ENCODE results near the gene RAVER1.
"Not testable (repeated sequence)": the region's sequence is repeated elsewhere in the genome, so short reads cannot be mapped to it uniquely, and the experiment has no call there.

Gene RAVER1

DNA sequence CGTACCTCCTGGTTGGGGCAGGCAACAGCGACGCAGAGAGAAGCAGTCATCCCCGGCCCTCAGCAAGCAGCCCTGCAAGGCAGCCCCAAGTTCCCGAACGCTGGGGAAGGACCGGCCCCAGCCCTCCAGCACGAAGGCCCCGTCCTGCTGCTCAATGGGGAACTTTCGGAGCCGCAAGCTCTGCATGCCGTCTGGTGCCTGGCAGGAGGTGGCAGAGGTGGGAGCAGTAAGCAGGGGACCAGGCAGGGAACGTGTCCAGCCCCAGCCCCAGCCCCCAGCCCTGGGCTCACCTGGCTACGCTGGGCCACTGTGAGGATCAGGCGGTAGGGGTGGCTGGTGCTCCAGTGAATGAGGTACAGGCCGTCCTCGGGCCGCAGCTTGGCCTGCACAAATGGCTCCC is 28.9 kb upstream of the RAVER1 start:
- no peaks in the 10 kb centered on the region for H3K27me3 Mint-ChIP-seq (ENCODE audit: low read depth)
- H3K27ac Mint-ChIP-seq: no peak overlapping the region

DNA sequence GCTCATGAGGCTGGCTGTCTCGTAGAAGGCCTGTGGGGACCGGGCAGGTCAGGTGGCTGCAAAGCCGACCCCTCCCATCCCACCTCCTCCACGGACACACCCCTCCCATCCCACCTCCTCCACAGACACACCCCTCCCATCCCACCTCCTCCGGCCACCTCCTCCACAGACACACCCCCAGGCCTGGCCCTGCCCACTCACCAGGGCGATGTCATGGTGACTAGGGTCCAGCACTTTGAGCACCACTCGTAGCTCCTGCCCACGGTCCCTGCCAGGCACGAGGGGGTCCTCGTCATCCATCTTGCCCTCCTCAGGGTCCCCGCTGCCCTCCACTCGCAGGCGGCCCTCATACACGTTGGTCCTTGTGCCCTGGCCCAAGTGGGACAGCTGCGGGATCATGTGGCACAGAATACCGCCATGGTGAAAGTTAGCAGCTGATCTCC is 28.3 kb upstream of the RAVER1 start:
- Mint-ChIP-seq H3K27ac (no peak overlapping the region), H3K4me1 (ENCODE audit: low read depth) (no peaks in the 10 kb centered on the region), H3K9me3 (no peaks in the 10 kb centered on the region), H3K36me3 (ENCODE audit: low read depth) (peaks cover 21% of the 10 kb centered on the region), H3K27me3 (ENCODE audit: low read depth) (no peaks in the 10 kb centered on the region), H3K4me3 (no peak overlapping the region)

More for the DNA sequence above, 28.9 kb upstream of the RAVER1 start:
- no peaks in the 10 kb centered on the region for H3K9me3 Mint-ChIP-seq
- peaks cover 21% of the 10 kb centered on the region for H3K36me3 Mint-ChIP-seq (ENCODE audit: low read depth)
- H3K4me1 Mint-ChIP-seq (ENCODE audit: low read depth): no peaks in the 10 kb centered on the region
- no peak overlapping the region for H3K4me3 Mint-ChIP-seq

DNA sequence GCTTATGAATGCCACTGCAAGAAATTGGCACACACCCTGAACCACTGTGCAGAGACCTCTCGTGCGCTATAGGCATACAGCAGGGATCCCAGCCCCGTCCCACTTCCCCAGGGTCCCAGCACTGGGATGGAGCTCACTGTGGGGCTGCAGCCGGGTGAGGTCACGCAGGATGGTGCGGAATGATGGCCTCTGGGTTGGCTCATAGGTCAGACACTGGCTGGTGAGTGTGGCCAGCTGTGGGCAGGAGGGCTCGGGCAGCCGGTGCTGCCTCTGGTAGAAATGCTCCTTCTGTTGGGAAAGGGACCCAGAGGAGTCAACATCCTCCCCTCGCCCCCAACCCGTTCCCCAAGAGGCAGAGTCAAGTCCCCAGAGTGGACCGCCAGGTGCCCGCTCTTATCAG is 23.1 kb upstream of the RAVER1 start:
- peaks cover 33% of the 10 kb centered on the region for H3K36me3 Mint-ChIP-seq (ENCODE audit: low read depth)
- H3K9me3 Mint-ChIP-seq: no peaks in the 10 kb centered on the region
- no peak overlapping the region for H3K4me3 Mint-ChIP-seq
- H3K27me3 Mint-ChIP-seq (ENCODE audit: low read depth): no peaks in the 10 kb centered on the region
- H3K4me1 Mint-ChIP-seq (ENCODE audit: low read depth): no peaks in the 10 kb centered on the region
- H3K27ac Mint-ChIP-seq: no peak overlapping the region

DNA sequence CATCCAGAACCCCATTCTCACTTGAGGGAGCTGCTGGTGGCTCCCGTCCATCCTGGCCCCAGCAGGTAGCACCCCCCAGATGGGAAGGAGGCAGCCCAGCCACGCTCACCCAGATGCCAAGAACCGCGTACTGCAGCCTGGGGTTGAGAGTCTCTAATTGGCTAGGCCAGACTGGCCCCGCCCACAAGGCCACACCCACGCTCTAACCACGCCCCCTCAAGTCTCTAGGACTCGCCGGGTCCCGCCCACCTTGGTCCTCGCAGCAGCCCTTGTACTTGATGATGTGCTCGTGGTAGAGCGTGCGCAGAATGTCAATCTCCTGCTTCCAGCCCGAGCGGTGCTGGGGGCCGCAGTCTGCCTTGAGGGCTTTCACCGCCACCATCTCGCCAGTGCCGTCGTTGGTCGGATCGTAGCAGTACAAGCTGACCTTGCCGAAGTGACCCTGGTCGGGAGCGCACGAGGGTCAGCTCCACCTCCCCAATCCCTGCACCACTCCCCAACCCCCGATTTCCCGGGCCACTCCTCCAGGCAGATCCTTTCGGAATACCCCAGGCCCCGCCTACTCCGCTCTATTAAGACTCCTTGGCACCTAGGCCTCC is 20.6 kb upstream of the RAVER1 start:
- Mint-ChIP-seq H3K4me1 (ENCODE audit: low read depth) (no peaks in the 10 kb centered on the region), H3K27me3 (ENCODE audit: low read depth) (no peaks in the 10 kb centered on the region), H3K36me3 (ENCODE audit: low read depth) (peaks cover 33% of the 10 kb centered on the region), H3K4me3 (no peak overlapping the region), H3K9me3 (no peaks in the 10 kb centered on the region), H3K27ac (no peak overlapping the region)

DNA sequence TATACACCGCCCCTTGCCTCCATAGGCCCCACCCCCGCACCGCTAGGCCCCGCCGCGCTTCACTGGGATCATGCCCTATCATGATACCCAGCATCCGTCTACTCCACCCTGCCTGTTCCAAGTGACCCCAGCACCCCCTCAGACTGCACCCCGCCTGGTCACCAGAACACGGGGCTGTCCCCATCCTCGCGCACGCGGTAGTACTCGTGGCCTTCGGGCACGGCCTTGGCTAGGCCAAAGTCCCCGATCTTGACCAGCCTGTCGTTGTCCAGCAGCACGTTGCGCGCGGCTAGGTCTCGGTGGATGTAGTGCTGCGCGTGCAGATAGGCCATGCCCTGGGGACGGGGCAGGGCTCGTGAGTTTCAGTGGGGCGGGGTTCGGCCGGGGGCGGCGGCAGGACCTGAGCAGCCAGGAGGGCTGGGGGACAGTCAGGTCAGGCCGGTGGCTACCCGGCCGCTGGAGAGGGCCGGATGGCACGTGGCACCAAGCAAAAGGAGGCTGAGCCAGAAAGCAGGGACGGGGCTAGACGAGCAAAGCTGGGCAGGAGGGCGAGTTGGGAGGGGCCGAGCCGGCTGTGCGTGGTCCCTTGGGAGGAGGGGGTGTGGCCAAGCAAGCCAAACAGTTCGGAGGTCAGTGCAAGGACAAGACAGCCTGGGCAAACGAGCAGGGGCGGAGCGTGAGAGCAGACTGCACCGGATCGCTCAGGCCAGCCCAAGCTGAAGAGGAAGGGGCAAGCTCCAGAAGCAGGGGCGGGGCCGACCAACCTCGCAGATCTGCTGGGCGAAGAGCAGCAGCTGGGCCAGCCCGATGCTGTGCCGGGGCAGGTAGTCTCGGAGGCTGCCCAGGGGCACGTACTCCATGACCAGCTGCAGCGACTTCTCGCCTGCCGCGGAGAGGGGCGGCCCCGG is 19.7 kb upstream of the RAVER1 start:
- no peak overlapping the region for H3K4me3 Mint-ChIP-seq
- H3K27me3 Mint-ChIP-seq (ENCODE audit: low read depth): no peaks in the 10 kb centered on the region
- H3K36me3 Mint-ChIP-seq (ENCODE audit: low read depth): peaks cover 33% of the 10 kb centered on the region
- no peak overlapping the region for H3K27ac Mint-ChIP-seq
- no peaks in the 10 kb centered on the region for H3K4me1 Mint-ChIP-seq (ENCODE audit: low read depth)
- H3K9me3 Mint-ChIP-seq: no peaks in the 10 kb centered on the region

DNA sequence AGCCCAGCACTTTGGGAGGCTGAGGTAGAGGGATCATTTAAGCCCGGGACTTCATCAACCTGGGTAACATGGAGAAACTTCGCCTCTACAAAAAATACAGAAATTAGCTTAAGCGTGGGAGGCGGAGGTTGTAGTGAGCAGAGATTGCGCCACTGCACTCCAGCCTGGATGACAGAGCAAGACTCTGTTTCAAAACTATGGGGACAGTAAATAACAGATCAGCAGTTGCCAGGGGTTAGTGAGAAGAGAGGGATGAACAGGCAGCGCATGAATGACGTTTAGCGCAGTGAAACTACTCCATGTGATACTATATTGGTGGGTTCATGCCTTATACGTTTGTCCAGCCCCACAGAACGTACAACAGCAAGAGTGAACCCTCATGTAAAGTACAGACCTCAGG is 13.2 kb upstream of the RAVER1 start:
- no peak overlapping the region for H3K4me3 Mint-ChIP-seq
- H3K27me3 Mint-ChIP-seq (ENCODE audit: low read depth): no peaks in the 10 kb centered on the region
- H3K36me3 Mint-ChIP-seq (ENCODE audit: low read depth): peaks cover 10% of the 10 kb centered on the region
- H3K27ac Mint-ChIP-seq: no peak overlapping the region
- no peaks in the 10 kb centered on the region for H3K9me3 Mint-ChIP-seq
- no peaks in the 10 kb centered on the region for H3K4me1 Mint-ChIP-seq (ENCODE audit: low read depth)

DNA sequence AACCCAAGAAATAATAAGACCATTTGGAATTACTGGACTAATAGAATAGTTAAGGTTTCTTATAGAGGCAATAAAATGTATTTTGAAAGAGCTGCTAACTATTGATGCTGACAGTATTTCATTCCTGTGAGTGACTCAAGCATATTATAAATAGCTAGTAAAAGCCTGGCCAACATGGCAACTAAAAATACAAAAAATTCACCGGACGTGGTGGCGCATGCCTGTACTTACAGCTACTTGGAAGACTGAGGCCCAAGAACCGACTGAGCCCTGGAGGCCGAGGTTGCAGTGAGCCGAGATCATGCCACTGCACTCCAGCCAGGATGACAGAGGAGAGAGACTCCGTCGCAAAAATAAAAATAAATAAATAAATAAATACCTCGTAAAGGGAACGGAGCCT is 11.5 kb upstream of the RAVER1 start:
- no peak overlapping the region for H3K27ac Mint-ChIP-seq
- H3K9me3 Mint-ChIP-seq: no peaks in the 10 kb centered on the region
- H3K36me3 Mint-ChIP-seq (ENCODE audit: low read depth): no peaks in the 10 kb centered on the region
- no peak overlapping the region for H3K4me3 Mint-ChIP-seq
- peaks cover 6% of the 10 kb centered on the region for H3K4me1 Mint-ChIP-seq (ENCODE audit: low read depth)
- no peaks in the 10 kb centered on the region for H3K27me3 Mint-ChIP-seq (ENCODE audit: low read depth)

DNA sequence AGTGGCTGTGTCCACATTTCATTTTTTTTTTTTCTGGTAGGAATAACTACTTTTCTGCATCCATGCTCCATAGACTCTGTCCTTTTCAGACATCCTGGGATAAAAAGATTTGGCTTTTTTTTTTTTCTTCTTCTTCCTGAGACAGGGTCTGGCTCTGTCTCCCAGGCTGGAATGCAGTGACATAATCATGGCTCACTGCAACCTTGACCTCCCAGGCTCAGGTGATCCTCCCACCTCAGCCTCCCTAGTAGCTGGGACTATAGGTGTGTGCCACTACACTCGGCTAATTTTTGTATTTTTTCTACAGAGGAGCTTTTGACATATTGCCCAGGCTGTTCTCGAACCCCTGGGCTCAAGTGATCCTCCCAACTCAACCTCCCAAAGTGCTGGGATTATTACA is 10.2 kb upstream of the RAVER1 start:
- peaks cover 17% of the 10 kb centered on the region for H3K4me1 Mint-ChIP-seq (ENCODE audit: low read depth)
- H3K36me3 Mint-ChIP-seq (ENCODE audit: low read depth): no peaks in the 10 kb centered on the region
- no peaks in the 10 kb centered on the region for H3K27me3 Mint-ChIP-seq (ENCODE audit: low read depth)
- no peak overlapping the region for H3K27ac Mint-ChIP-seq
- no peak overlapping the region for H3K4me3 Mint-ChIP-seq
- H3K9me3 Mint-ChIP-seq: no peaks in the 10 kb centered on the region

DNA sequence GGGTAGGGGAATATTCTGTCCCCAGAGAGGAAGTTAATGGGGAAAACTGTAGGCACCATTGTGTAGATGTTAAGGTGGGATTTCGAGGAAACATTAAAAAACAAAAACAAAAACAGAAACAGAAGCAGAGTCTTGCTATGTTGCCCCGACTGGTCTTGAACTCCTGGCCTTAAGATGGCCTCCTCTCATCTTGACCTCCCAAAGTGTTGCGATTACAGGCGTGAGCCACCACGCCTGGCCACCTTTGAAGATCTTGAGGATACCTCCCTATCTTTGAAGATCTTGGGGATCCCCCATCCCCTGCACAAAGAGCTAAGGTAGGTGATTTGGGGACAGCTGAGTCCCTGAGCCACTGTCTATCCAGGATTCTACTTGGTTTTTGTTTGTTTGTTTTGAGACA is 6.6 kb upstream of the RAVER1 start:
- peak overlapping the region; percentile 83 for H3K27ac Mint-ChIP-seq
- H3K4me1 Mint-ChIP-seq (ENCODE audit: low read depth): peaks cover 20% of the 10 kb centered on the region
- no peaks in the 10 kb centered on the region for H3K9me3 Mint-ChIP-seq
- H3K36me3 Mint-ChIP-seq (ENCODE audit: low read depth): peaks cover 6% of the 10 kb centered on the region
- peak overlapping the region; percentile 95 for H3K4me3 Mint-ChIP-seq
- H3K27me3 Mint-ChIP-seq (ENCODE audit: low read depth): no peaks in the 10 kb centered on the region

DNA sequence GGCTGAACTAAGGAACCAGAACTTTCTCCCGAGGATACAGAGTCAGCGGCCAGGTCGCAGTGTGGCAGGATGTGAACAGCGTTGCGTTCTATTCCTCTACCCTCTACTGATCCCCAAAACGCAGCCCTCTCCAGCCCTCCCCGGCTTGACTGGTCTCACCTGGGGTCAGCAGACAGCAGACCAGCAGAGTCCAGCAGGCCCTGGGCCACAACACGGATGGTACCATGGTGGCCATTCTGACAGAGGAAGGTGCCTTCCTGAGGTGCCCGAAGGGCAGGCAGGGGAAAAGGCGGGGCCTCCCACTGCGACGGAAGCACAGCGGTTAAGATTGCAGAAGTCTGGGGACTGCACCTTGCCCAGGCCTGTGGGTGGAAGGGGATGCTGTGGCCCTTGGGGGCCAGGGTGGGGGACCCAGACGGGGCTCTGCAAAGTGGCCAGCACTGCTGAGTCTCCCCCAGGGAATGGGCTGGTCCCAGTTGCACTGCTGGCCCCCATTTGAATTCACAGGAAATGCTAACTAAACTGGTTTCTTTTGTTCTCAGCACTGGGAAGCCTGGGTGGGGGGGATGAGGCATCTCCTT is 6.1 kb upstream of the RAVER1 start, which contains the start of gene ICAM3:
TSS of gene ICAM3 (minus strand) at position 245 of the 581 bp plus-strand sequence. CDS start at position 235, 10 bp downstream.
- H3K27me3 Mint-ChIP-seq (ENCODE audit: low read depth): no peaks in the 10 kb centered on the region
- peaks cover 20% of the 10 kb centered on the region for H3K4me1 Mint-ChIP-seq (ENCODE audit: low read depth)
- peaks cover 9% of the 10 kb centered on the region for H3K36me3 Mint-ChIP-seq (ENCODE audit: low read depth)
- no peaks in the 10 kb centered on the region for H3K9me3 Mint-ChIP-seq
- peak within 1 kb of the TSS; percentile 95 for H3K4me3 Mint-ChIP-seq
- H3K27ac Mint-ChIP-seq: peak within 1 kb of the TSS; percentile 83

DNA sequence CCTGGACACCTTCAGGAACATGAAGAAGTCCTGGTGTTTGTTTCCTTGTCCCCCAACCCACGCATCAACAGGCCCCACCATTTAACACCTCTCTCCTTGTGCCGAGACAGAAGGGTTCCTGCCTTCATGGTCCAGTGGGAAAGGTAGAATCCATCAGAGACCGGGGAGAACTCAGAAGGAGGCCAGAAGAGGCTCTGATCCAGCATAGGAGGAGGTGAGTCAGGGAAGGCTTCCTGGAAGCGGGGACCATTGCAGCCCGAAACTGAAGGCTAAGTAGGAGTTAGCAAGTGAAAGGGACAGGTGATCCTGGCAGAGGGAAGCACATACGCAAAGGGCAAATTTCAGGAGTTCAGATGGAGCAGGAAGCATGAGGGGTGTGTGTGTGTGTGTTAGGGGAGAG is 5.6 kb upstream of the RAVER1 start:
- H3K9me3 Mint-ChIP-seq: no peaks in the 10 kb centered on the region
- H3K36me3 Mint-ChIP-seq (ENCODE audit: low read depth): peaks cover 11% of the 10 kb centered on the region
- H3K27ac Mint-ChIP-seq: peak overlapping the region; percentile 83
- H3K4me1 Mint-ChIP-seq (ENCODE audit: low read depth): peaks cover 22% of the 10 kb centered on the region
- H3K4me3 Mint-ChIP-seq: peak overlapping the region; percentile 95
- no peaks in the 10 kb centered on the region for H3K27me3 Mint-ChIP-seq (ENCODE audit: low read depth)

DNA sequence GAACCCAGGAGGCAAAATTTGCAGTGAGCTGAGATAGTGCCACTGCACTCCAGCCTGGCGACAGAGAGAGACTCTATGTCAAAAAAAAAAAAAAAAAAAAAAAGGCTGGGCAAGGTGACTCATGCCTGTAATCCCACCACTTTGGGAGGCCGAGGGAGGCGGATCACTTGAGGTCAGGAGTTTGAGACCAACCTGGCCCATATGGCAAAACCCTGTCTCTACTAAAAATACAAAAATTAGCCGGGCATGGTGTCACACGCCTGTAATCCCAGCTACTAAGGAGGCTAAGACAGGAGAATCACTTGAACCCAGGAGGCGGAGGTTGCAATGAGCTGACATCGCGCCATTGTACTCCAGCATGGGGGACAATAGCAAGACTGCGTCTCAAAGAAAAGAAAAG is 3.4 kb upstream of the RAVER1 start:
- not testable (repeated sequence) for H3K4me3 Mint-ChIP-seq; H3K27me3 Mint-ChIP-seq (ENCODE audit: low read depth); H3K9me3 Mint-ChIP-seq; H3K27ac Mint-ChIP-seq
- Mint-ChIP-seq H3K4me1 (ENCODE audit: low read depth) (peaks cover 37% of the 10 kb centered on the region), H3K36me3 (ENCODE audit: low read depth) (peaks cover 20% of the 10 kb centered on the region)

DNA sequence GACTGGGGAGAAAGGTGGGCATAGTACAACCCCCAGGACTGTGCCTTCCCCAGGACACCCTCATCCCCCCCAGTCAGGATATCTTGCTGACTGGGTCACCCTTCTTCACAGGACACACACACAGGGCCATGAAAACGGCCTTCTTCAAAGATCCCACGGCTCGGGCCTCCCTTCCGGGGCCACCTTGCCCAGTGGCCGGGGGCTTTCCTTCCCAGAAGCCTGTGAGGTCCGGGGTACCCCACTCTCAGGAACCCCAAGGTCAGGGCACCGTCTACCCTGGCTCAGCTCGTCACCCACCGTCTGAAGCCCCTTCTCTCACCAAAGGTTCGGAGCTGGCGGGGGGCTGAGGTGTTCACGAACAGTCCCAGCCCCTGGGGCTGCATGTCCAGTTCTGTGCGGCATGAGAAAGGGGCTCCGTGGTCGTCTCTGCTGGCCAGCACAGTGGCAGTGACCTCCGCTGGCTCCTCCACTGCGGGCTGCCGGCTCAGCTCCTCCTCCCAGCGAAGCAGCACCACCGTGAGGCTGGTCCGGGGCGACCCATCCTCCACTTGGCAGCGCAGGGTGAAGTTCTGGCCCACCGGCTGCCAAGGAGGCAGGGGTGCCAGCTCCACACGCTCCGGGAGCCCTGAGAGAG is 2.1 kb upstream of the RAVER1 start:
- no peak overlapping the region for H3K4me3 Mint-ChIP-seq
- peaks cover 34% of the 10 kb centered on the region for H3K4me1 Mint-ChIP-seq (ENCODE audit: low read depth)
- H3K27me3 Mint-ChIP-seq (ENCODE audit: low read depth): no peaks in the 10 kb centered on the region

DNA sequence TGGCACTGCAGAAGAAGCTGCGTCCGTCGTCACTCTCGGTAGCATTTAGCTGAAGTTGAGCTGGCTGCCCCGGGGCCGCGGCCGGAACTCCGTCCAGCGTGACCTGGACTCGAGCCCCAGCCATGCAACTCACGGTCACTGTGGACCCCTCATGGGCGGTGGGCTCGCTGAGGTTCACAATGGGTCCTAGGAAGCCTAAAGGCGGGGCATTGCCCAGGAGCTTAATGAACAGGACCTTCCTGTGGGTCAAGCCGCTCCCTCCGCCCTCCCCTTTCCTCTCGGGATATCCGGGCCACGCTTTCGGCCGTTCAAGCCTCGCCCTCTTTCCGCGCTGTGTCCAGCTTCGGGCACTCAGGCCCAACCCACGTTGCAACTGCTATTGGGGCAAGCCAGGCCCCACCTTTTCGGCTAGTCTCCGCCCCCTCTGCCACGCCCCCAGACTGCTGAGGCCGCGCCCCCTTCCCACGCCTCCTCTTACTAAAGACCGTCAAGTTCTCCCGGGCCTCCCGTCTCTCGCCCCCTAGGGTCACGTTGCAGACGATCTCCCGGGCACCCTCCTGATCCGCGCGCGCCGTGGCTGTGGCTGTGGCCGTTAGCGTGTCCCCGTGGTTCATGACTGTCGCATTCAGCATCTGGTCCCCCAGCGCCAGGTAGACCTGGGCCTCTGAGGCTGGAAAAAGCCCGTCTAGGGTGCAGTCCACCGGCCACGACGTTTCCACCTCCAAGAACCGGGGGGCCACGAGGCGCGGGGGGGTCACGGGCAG is 1.4 kb upstream of the RAVER1 start:
- no peak overlapping the region for H3K4me3 Mint-ChIP-seq
- H3K27me3 Mint-ChIP-seq (ENCODE audit: low read depth): no peaks in the 10 kb centered on the region
- no peak overlapping the region for H3K27ac Mint-ChIP-seq

More for the DNA sequence above, 2.1 kb upstream of the RAVER1 start:
- H3K36me3 Mint-ChIP-seq (ENCODE audit: low read depth): peaks cover 20% of the 10 kb centered on the region
- no peak overlapping the region for H3K27ac Mint-ChIP-seq
- no peaks in the 10 kb centered on the region for H3K9me3 Mint-ChIP-seq

More for the DNA sequence above, 1.4 kb upstream of the RAVER1 start:
- Mint-ChIP-seq H3K4me1 (ENCODE audit: low read depth) (peaks cover 31% of the 10 kb centered on the region), H3K36me3 (ENCODE audit: low read depth) (peaks cover 21% of the 10 kb centered on the region), H3K9me3 (no peaks in the 10 kb centered on the region)
